Measurements from ENCODE around the gene HRH3. TPM values are rescaled to one million over a fixed set of nuclear protein-coding genes. Genes with fewer than 3 reads are reported as not detected.

HRH3 gene
- total RNA-seq, 1 donor from 2014 or later: not detected

- Mint-ChIP-seq H3K9me3 (ENCODE audit: unreplicated experiment) (no peaks in the 10 kb centered on the region), H3K4me1 (ENCODE audit: unreplicated experiment) (peaks cover 4% of the 10 kb centered on the region), H3K36me3 (ENCODE audit: low read depth, unreplicated experiment) (peaks cover 36% of the 10 kb centered on the region), H3K4me3 (ENCODE audit: unreplicated experiment) (no peak overlapping the region), H3K27me3 (ENCODE audit: unreplicated experiment) (peaks cover 6% of the 10 kb centered on the region), H3K27ac (ENCODE audit: unreplicated experiment) (no peak overlapping the region)
- no peak for TF ChIP-seq CTCF (IDR thresholded peaks at IDR 0.05; ENCODE audit: unreplicated experiment)
- no peak for DNase-seq (ENCODE audit: low spot score)
These were observed 46.8 kb upstream of the HRH3 start for GRCh38 chr20:62266851-62267250.

GRCh38 chr20:62266340-62266739 is 46.3 kb upstream of the HRH3 start:
- H3K4me3 Mint-ChIP-seq (ENCODE audit: unreplicated experiment): no peak overlapping the region
- H3K4me1 Mint-ChIP-seq (ENCODE audit: unreplicated experiment): peaks cover 4% of the 10 kb centered on the region
- H3K36me3 Mint-ChIP-seq (ENCODE audit: low read depth, unreplicated experiment): peaks cover 36% of the 10 kb centered on the region
- peaks cover 6% of the 10 kb centered on the region for H3K27me3 Mint-ChIP-seq (ENCODE audit: unreplicated experiment)
- DNase-seq (ENCODE audit: low spot score): no peak
- no peak overlapping the region for H3K27ac Mint-ChIP-seq (ENCODE audit: unreplicated experiment)
- no peak for TF ChIP-seq CTCF (IDR thresholded peaks at IDR 0.05; ENCODE audit: unreplicated experiment)
- no peaks in the 10 kb centered on the region for H3K9me3 Mint-ChIP-seq (ENCODE audit: unreplicated experiment)

GRCh38 chr20:62265365-62265764 is 45.3 kb upstream of the HRH3 start:
- DNase-seq (ENCODE audit: low spot score): no peak
- Mint-ChIP-seq H3K27ac (ENCODE audit: unreplicated experiment) (no peak overlapping the region), H3K4me1 (ENCODE audit: unreplicated experiment) (peaks cover 4% of the 10 kb centered on the region), H3K27me3 (ENCODE audit: unreplicated experiment) (peaks cover 6% of the 10 kb centered on the region), H3K9me3 (ENCODE audit: unreplicated experiment) (no peaks in the 10 kb centered on the region), H3K4me3 (ENCODE audit: unreplicated experiment) (peak overlapping the region; percentile 79), H3K36me3 (ENCODE audit: low read depth, unreplicated experiment) (peaks cover 38% of the 10 kb centered on the region)
- TF ChIP-seq CTCF (IDR thresholded peaks at IDR 0.05; ENCODE audit: unreplicated experiment): no peak

- no peak for TF ChIP-seq CTCF (IDR thresholded peaks at IDR 0.05; ENCODE audit: unreplicated experiment)
These were observed 43.3 kb upstream of the HRH3 start for GRCh38 chr20:62263396-62263795.

GRCh38 chr20:62262064-62262463 is 42.0 kb upstream of the HRH3 start:
- H3K4me3 Mint-ChIP-seq (ENCODE audit: unreplicated experiment): no peak overlapping the region
- peaks cover 4% of the 10 kb centered on the region for H3K27me3 Mint-ChIP-seq (ENCODE audit: unreplicated experiment)
- H3K27ac Mint-ChIP-seq (ENCODE audit: unreplicated experiment): no peak overlapping the region
- no peak for TF ChIP-seq CTCF (IDR thresholded peaks at IDR 0.05; ENCODE audit: unreplicated experiment)
- no peaks in the 10 kb centered on the region for H3K4me1 Mint-ChIP-seq (ENCODE audit: unreplicated experiment)
- no peak for DNase-seq (ENCODE audit: low spot score)
- peaks cover 40% of the 10 kb centered on the region for H3K36me3 Mint-ChIP-seq (ENCODE audit: low read depth, unreplicated experiment)
- H3K9me3 Mint-ChIP-seq (ENCODE audit: unreplicated experiment): no peaks in the 10 kb centered on the region

More at GRCh38 chr20:62263396-62263795, 43.3 kb upstream of the HRH3 start:
- H3K27ac Mint-ChIP-seq (ENCODE audit: unreplicated experiment): no peak overlapping the region
- no peak for DNase-seq (ENCODE audit: low spot score)
- H3K27me3 Mint-ChIP-seq (ENCODE audit: unreplicated experiment): peaks cover 4% of the 10 kb centered on the region
- H3K4me1 Mint-ChIP-seq (ENCODE audit: unreplicated experiment): no peaks in the 10 kb centered on the region
- H3K9me3 Mint-ChIP-seq (ENCODE audit: unreplicated experiment): no peaks in the 10 kb centered on the region
- no peak overlapping the region for H3K4me3 Mint-ChIP-seq (ENCODE audit: unreplicated experiment)
- H3K36me3 Mint-ChIP-seq (ENCODE audit: low read depth, unreplicated experiment): peaks cover 44% of the 10 kb centered on the region
